ENCODE results near the gene LRP1.

- TF ChIP-seq EZH2 (IDR thresholded peaks at IDR 0.05) (no peak), POLR2AphosphoS5 (IDR thresholded peaks at IDR 0.05; ENCODE audit: borderline replicate concordance, low read depth, low read length) (no peak), FOXP2 (optimal IDR thresholded peaks at IDR 0.05; ENCODE audit: control extremely low read depth, extremely low read length, insufficient read depth) (no peak)
Measured at GRCh38 chr12:57205931-57206330, 77.6 kb downstream of the LRP1 start.

All from SK-N-MC (cell line).